HCT116 (cell line): ENCODE results near the gene PRDM11. TPM values are rescaled to one million over a fixed set of nuclear protein-coding genes. Genes with fewer than 3 reads are reported as not detected.

Source experiments
- ATAC-seq: fragments of 200-7000 bp; cut with Tn5 transposase; 2 replicates; pipeline ENCODE4 v1.9.1; 2020; ENCODE audit warnings: mild to moderate bottlenecking, moderate library complexity
- BruUV-seq: library from RNA; stranded (reverse); fragments of 400-500 nt; replicated peaks from 2 replicates; lab custom pipeline; 2021; lab: Mats Ljungman, UMichigan
- CTCF ChIA-PET: fragments of 300-600 bp; sonication (Branson Sonifier 250); formaldehyde crosslinking; loops from one replicate; lab custom pipeline; 2021; ENCODE audit warnings: antibody characterized with exemption; lab: Charles Lee
- POLR2A ChIA-PET: fragments of 300-600, 350-600 bp; sonication (Branson Sonifier 250); formaldehyde crosslinking; loops from one replicate; lab custom pipeline; 2021; ENCODE audit warnings: antibody characterized with exemption; lab: Charles Lee
- RAD21 ChIA-PET, 2 experiments: fragments of 300-600 bp; sonication (Branson Sonifier 250); formaldehyde crosslinking; loops; one replicate each; lab custom pipeline; 2023; ENCODE audit warnings: low total read pairs in 2 of 2; ENCODE audit not compliant: uncharacterized antibody in 2 of 2, unreplicated experiment in 2 of 2, low non-redundant PET in 1 of 2; lab: Charles Lee
- DNase-seq: peaks from one replicate; pipeline ENCODE4 v3.0.0-alpha.2; 2010; ENCODE audit warnings: low read depth, low spot score
- H2AFZ ChIP-seq: fragments of 200-600 bp; shearing (Covaris generic), sonication (generic); 2 replicates; pipeline ENCODE4 v1.6.1; 2017; ENCODE audit warnings: low read depth, mixed run types, mixed read lengths, antibody characterized with exemption, low read length; ENCODE audit not compliant: poor library complexity, severe bottlenecking
- H3K27ac ChIP-seq: 2 replicates; pipeline ENCODE4 v1.5.1; 2012; ENCODE audit warnings: low read depth, low read length
- H3K27me3 ChIP-seq: fragments of 200-600 bp; sonication (generic); 2 replicates; pipeline ENCODE4 v1.6.1; 2016; ENCODE audit warnings: mixed run types, low read length, mixed read lengths; ENCODE audit not compliant: insufficient read depth
- H3K36me3 ChIP-seq, 2 experiments: fragments of 200-500 bp in 1 of 2; fragments of 200-600 bp in 1 of 2; sonication (Bioruptor generic) in 1 of 2; sonication (generic) in 1 of 2; 2 replicates each; pipeline versions ENCODE4 v1.5.1 to v1.6.1; 2014 to 2016; ENCODE audit warnings: low read length in 2 of 2, inconsistent platforms in 1 of 2, mixed read lengths in 1 of 2, mixed run types in 1 of 2; ENCODE audit not compliant: insufficient read depth in 2 of 2, control insufficient read depth in 1 of 2
- H3K4me1 ChIP-seq, 2 experiments: fragments of 200-600 bp in 1 of 2; sonication (generic) in 1 of 2; 2 replicates each; pipeline versions ENCODE4 v1.5.1 to v1.6.1; 2012 to 2017; ENCODE audit warnings: low read length in 2 of 2, inconsistent platforms in 1 of 2, mild to moderate bottlenecking in 1 of 2, mixed read lengths in 1 of 2, mixed run types in 1 of 2, moderate library complexity in 1 of 2; ENCODE audit not compliant: insufficient read depth in 2 of 2, control insufficient read depth in 1 of 2
- H3K4me2 ChIP-seq: fragments of 200-600 bp; sonication (generic); 2 replicates; pipeline ENCODE4 v1.6.1; 2017; ENCODE audit warnings: mixed run types, low read length, mixed read lengths
- H3K4me3 ChIP-seq, 2 experiments: fragments of 200-600 bp in 1 of 2; sonication (generic) in 1 of 2; replicated peaks in 1 of 2; 2 replicates each; pipeline ENCODE4 v1.5.1; 2011 to 2016; ENCODE audit warnings: low read length in 2 of 2, control low read depth in 1 of 2, low read depth in 1 of 2, mild to moderate bottlenecking in 1 of 2, mixed read lengths in 1 of 2, mixed run types in 1 of 2
- H3K79me2 ChIP-seq: fragments of 200-600 bp; sonication (generic); 2 replicates; pipeline ENCODE4 v1.6.1; 2017; ENCODE audit warnings: mild to moderate bottlenecking, mixed run types, low read length, moderate library complexity, mixed read lengths; ENCODE audit not compliant: insufficient read depth
- H3K9ac ChIP-seq: fragments of 200-600 bp; sonication (generic); 2 replicates; pipeline ENCODE4 v1.6.1; 2016; ENCODE audit warnings: low read length, mixed read lengths
- H3K9me2 ChIP-seq: fragments of 200-600 bp; sonication (generic), shearing (Covaris generic); 2 replicates; pipeline ENCODE4 v1.6.1; 2017; ENCODE audit warnings: mixed run types, mild to moderate bottlenecking, moderate library complexity; ENCODE audit not compliant: insufficient read depth
- H3K9me3 ChIP-seq, 2 experiments: fragments of 200-500 bp in 1 of 2; fragments of 200-600 bp in 1 of 2; sonication (Bioruptor generic) in 1 of 2; sonication (generic) in 1 of 2; 2 replicates each; pipeline ENCODE4 v1.6.1; 2014 to 2017; ENCODE audit warnings: low read length in 2 of 2, mixed read lengths in 2 of 2, inconsistent platforms in 1 of 2, low read depth in 1 of 2, mild to moderate bottlenecking in 1 of 2, mixed run types in 1 of 2, moderate library complexity in 1 of 2; ENCODE audit not compliant: control insufficient read depth in 1 of 2, insufficient read depth in 1 of 2
- H4K20me1 ChIP-seq: fragments of 200-600 bp; sonication (generic), shearing (Covaris generic); 2 replicates; pipeline ENCODE4 v1.6.1; 2017; ENCODE audit warnings: mixed run types, mild to moderate bottlenecking, moderate library complexity; ENCODE audit not compliant: insufficient read depth
- CBX3 ChIP-seq: IDR thresholded peaks from 2 replicates; pipeline ENCODE4 v1.6.1; 2012; ENCODE audit warnings: low read depth
- ELF1 ChIP-seq: IDR thresholded peaks from 2 replicates; pipeline ENCODE4 v1.6.1; 2012; ENCODE audit warnings: low read depth, borderline replicate concordance
- EZH2 ChIP-seq: fragments of 200-600 bp; sonication (generic); IDR thresholded peaks from 2 replicates; pipeline ENCODE4 v1.6.1; 2017; ENCODE audit warnings: antibody characterized with exemption, mixed run types
- FOSL1 ChIP-seq: IDR thresholded peaks from 2 replicates; pipeline ENCODE4 v1.6.1; 2012; ENCODE audit warnings: low read depth
- JUND ChIP-seq: IDR thresholded peaks from 2 replicates; pipeline ENCODE4 v1.6.1; 2012
- POLR2AphosphoS5 ChIP-seq: IDR thresholded peaks from 2 replicates; pipeline ENCODE4 v1.6.1; 2011; ENCODE audit warnings: mild to moderate bottlenecking, low read depth, low read length, moderate library complexity
- RAD21 ChIP-seq: IDR thresholded peaks from 2 replicates; pipeline ENCODE4 v1.6.1; 2012; ENCODE audit warnings: low read depth, mild to moderate bottlenecking
- SIN3A ChIP-seq: IDR thresholded peaks from 2 replicates; pipeline ENCODE4 v1.6.1; 2012; ENCODE audit warnings: low read depth
- SP1 ChIP-seq: IDR thresholded peaks from 2 replicates; pipeline ENCODE4 v1.6.1; 2012; ENCODE audit warnings: low read depth
- SRF ChIP-seq: IDR thresholded peaks from 2 replicates; pipeline ENCODE4 v1.6.1; 2012; ENCODE audit warnings: low read depth
- TCF7L2 ChIP-seq: IDR thresholded peaks from 2 replicates; pipeline ENCODE4 v1.7.0; 2011; ENCODE audit warnings: borderline replicate concordance, inconsistent platforms; ENCODE audit not compliant: insufficient read depth, insufficient read length; ENCODE audit errors: extremely low read depth
- YY1 ChIP-seq: IDR thresholded peaks from 2 replicates; pipeline ENCODE4 v1.6.1; 2011; ENCODE audit warnings: low read length, low read depth, moderate library complexity, mild to moderate bottlenecking; ENCODE audit not compliant: insufficient replicate concordance; ENCODE audit errors: extremely low read depth
- ZFX ChIP-seq: fragments of 450-650 bp; IDR thresholded peaks from 2 replicates; pipeline ENCODE4 v1.6.1; 2017
- ZNF274 ChIP-seq: fragments of 200-500 bp; sonication (Bioruptor generic); IDR thresholded peaks from 2 replicates; pipeline ENCODE4 v1.6.1; 2014; ENCODE audit warnings: mild to moderate bottlenecking, low read depth, low read length, inconsistent platforms
- intact Hi-C: fragments of 100-400 bp; cut with micrococcal nuclease; formaldehyde crosslinking; loops from 2 replicates; pipeline ENCODE4 v1.10.0; 2022
- total RNA-seq: library from RNA; stranded (reverse); gene quantifications from one replicate; pipeline ENCODE4 v1.2.1, GENCODE V29; 2021; ENCODE audit not compliant: unreplicated experiment
- TF ChIP-seq, protein P1 (sequence below): IDR thresholded peaks from 2 replicates; pipeline ENCODE4 v1.6.1; 2011; ENCODE audit warnings: mild to moderate bottlenecking, low read length, moderate library complexity; ENCODE audit not compliant: insufficient replicate concordance; ENCODE audit errors: extremely low read depth

PRDM11 gene
- total RNA-seq, 1 experiment from 2014 or later = 9.3 TPM

DNA sequence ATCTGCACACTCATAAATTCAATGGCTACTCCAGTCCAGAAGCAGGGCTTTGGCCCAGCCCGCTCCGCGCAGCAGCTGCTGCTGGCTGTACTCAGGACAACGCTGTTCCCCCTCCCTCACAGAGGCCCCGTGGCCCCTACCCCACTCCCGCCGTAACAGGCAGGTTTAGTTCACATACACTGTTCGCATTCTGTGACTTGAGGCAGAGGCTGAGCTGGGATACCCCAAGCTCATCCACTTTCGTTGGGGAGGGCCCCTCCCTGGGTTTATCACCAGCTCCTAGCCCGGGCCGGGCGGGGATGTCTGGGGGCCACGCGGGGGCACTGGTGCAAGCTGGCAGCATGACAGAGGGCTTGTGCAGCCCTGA, 87.3 kb downstream of the PRDM11 start:
- CTCF ChIA-PET = interaction anchor here (0.9 to 1.7 kb wide), 10 partner anchors 9 to 137 kb away, joined by 3 to 13 read pairs (median 5); no protein-coding TSS in a partner anchor
- TF ChIP-seq RAD21 = no peak
- no peak for TF ChIP-seq CBX3
- no peak for TF ChIP-seq SRF
- RAD21 ChIA-PET = no interaction called here
- Histone ChIP-seq H2AFZ (no peak overlapping the region), H3K9me2 (no peaks in the 10 kb centered on the region), H3K4me1 (no peaks in the 10 kb centered on the region), H3K79me2 (no peaks in the 10 kb centered on the region), H3K36me3 (no peaks in the 10 kb centered on the region), H4K20me1 (no peaks in the 10 kb centered on the region), H3K4me3 (no peak overlapping the region), H3K9ac (no peak overlapping the region), H3K27ac (no peak overlapping the region), H3K4me2 (no peak overlapping the region), H3K27me3 (peaks cover 8% of the 10 kb centered on the region; the same call in 1 of the 2 replicates), H3K9me3 (no peaks in the 10 kb centered on the region)
- BruUV-seq = no TSS peak
- intact Hi-C loops = no loop called here
- POLR2A ChIA-PET = interaction anchor here (1.2 kb wide), 1 partner anchor 19 kb away, joined by 7 read pairs; no protein-coding TSS in a partner anchor
- ATAC-seq (peak; percentile 48), DNase-seq (no peak)

DNA sequence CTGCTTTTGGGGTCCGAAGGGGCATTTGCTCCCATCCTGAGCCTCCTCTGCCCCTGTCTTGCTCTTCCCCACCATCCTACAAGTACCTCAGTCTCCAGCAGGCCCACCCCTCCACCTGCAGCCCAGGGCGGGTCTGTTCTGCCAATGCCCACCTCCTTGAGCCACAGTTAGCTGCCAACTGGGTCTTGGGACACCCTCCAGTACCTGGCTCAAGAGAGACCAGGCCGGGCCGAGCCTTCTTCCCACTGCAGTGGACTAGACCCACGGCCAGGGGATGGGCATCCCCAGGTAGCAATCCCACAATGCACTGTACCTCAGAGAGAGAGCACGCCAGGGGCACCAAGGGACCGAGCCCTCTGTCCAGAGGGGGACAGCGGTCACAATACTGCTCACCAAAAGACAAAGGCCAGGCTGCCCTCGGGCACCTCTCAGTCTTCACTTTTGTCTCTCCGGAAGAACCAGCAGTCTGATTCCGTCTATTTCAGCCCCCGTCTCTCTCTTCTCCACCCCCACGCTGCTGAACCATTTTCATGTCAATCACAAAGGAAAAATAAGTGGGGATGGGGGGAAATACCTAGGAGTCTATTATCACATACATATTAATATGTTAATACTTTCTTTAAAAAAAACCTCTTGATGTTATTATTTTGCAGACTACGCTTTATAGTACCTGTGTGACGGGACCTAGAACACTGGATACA, 88.0 kb downstream of the PRDM11 start:
- no peak for ATAC-seq
- H4K20me1 ChIP-seq = no peaks in the 10 kb centered on the region
- H3K9ac ChIP-seq = no peak overlapping the region
- ChIA-PET RAD21 (no interaction called here), CTCF (interaction anchor here (1.0 to 1.7 kb wide), 6 partner anchors 10 to 124 kb away, joined by 3 to 13 read pairs (median 4); no protein-coding TSS in a partner anchor), POLR2A (no interaction called here)
- H2AFZ ChIP-seq = no peak overlapping the region
- no peaks in the 10 kb centered on the region for H3K9me2 ChIP-seq
- H3K4me1 ChIP-seq = no peaks in the 10 kb centered on the region
- no peaks in the 10 kb centered on the region for H3K79me2 ChIP-seq
- intact Hi-C loops = no loop called here
- H3K4me3 ChIP-seq = no peak overlapping the region
- no peaks in the 10 kb centered on the region for H3K36me3 ChIP-seq
- BruUV-seq = no TSS peak
- no peaks in the 10 kb centered on the region for H3K9me3 ChIP-seq
- peaks cover 11% of the 10 kb centered on the region; the same call in 1 of the 2 replicates for H3K27me3 ChIP-seq
- no peak overlapping the region for H3K4me2 ChIP-seq
- H3K27ac ChIP-seq = no peak overlapping the region
- no peak for DNase-seq
- TF ChIP-seq ZFX (no peak), ZNF274 (no peak), POLR2AphosphoS5 (no peak), JUND (no peak), EZH2 (no peak), SIN3A (no peak), TCF7L2 (no peak), FOSL1 (no peak), YY1 (no peak), SP1 (no peak), ELF1 (no peak)
- TF ChIP-seq, protein P1, sequence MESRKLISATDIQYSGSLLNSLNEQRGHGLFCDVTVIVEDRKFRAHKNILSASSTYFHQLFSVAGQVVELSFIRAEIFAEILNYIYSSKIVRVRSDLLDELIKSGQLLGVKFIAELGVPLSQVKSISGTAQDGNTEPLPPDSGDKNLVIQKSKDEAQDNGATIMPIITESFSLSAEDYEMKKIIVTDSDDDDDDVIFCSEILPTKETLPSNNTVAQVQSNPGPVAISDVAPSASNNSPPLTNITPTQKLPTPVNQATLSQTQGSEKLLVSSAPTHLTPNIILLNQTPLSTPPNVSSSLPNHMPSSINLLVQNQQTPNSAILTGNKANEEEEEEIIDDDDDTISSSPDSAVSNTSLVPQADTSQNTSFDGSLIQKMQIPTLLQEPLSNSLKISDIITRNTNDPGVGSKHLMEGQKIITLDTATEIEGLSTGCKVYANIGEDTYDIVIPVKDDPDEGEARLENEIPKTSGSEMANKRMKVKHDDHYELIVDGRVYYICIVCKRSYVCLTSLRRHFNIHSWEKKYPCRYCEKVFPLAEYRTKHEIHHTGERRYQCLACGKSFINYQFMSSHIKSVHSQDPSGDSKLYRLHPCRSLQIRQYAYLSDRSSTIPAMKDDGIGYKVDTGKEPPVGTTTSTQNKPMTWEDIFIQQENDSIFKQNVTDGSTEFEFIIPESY = no peak
